GM12878 (cell line): ENCODE measurements around the gene FCRLB. TPM values are rescaled to one million over a fixed set of nuclear protein-coding genes. Genes with fewer than 3 reads are reported as not detected.
A peak's percentile ranks its signal among the peaks of the same experiment; 100 is the strongest.

Experiments
- BACH1 ChIP-seq: fragments of 450-650 bp; IDR thresholded peaks from 2 replicates; pipeline ENCODE4 v1.6.1; 2017; ENCODE audit warnings: mild to moderate bottlenecking, borderline replicate concordance
- BCL11A ChIP-seq: IDR thresholded peaks from 2 replicates; pipeline ENCODE4 v1.6.1; 2011; ENCODE audit warnings: low read depth, low read length
- CBFB ChIP-seq: IDR thresholded peaks from 2 replicates; pipeline ENCODE4 v1.6.1; 2016; ENCODE audit warnings: antibody characterized with exemption, low read depth
- EGR1 ChIP-seq, 2 experiments: IDR thresholded peaks; 1 replicate in 1 of 2; 2 replicates in 1 of 2; pipeline ENCODE4 v1.6.1; 2011 to 2012; ENCODE audit warnings: low read depth in 2 of 2, low read length in 2 of 2, borderline replicate concordance in 1 of 2, mild to moderate bottlenecking in 1 of 2, moderate library complexity in 1 of 2
- FOS ChIP-seq: IDR thresholded peaks from 3 replicates; pipeline ENCODE4 v1.6.1; 2011; ENCODE audit warnings: borderline replicate concordance; ENCODE audit not compliant: insufficient read length; ENCODE audit errors: extremely low read depth
- FOXM1 ChIP-seq: IDR thresholded peaks from 2 replicates; pipeline ENCODE4 v1.6.1; 2012; ENCODE audit warnings: low read depth, mild to moderate bottlenecking, inconsistent platforms, low read length, moderate library complexity
- GATAD2B ChIP-seq: fragments of 450-650 bp; conservative IDR thresholded peaks from 2 replicates; pipeline ENCODE4 v1.6.1; 2017; ENCODE audit warnings: low read depth, mild to moderate bottlenecking, moderate library complexity
- HDAC2 ChIP-seq: fragments of 200-600 bp; sonication (generic); IDR thresholded peaks from 2 replicates; pipeline ENCODE4 v1.6.1; 2017
- NFIC ChIP-seq: IDR thresholded peaks from 2 replicates; pipeline ENCODE4 v1.6.1; 2012; ENCODE audit warnings: low read depth, mild to moderate bottlenecking, inconsistent platforms, low read length, moderate library complexity
- NFYA ChIP-seq: IDR thresholded peaks from 2 replicates; pipeline ENCODE4 v1.6.1; 2011; ENCODE audit warnings: low read depth, mild to moderate bottlenecking, low read length, improper control_type of control experiment, borderline replicate concordance
- NFYB ChIP-seq: IDR thresholded peaks from 2 replicates; pipeline ENCODE4 v1.6.1; 2011; ENCODE audit warnings: low read depth, mild to moderate bottlenecking, low read length, improper control_type of control experiment, moderate library complexity; ENCODE audit not compliant: insufficient read depth
- NKRF ChIP-seq: fragments of 450-650 bp; conservative IDR thresholded peaks from 2 replicates; pipeline ENCODE4 v1.6.1; 2017; ENCODE audit warnings: mild to moderate bottlenecking, moderate library complexity
- NR2C2 ChIP-seq: IDR thresholded peaks from 2 replicates; pipeline ENCODE4 v1.6.1; 2011; ENCODE audit warnings: borderline replicate concordance, low read depth; ENCODE audit not compliant: control insufficient read depth, insufficient read length
- POLR2A ChIP-seq: IDR thresholded peaks from 2 replicates; pipeline ENCODE4 v1.6.1; 2011; ENCODE audit warnings: low read depth, mild to moderate bottlenecking, low read length
- REST ChIP-seq: IDR thresholded peaks from 2 replicates; pipeline ENCODE4 v1.6.1; 2012; ENCODE audit warnings: mild to moderate bottlenecking, low read depth, low read length
- SMAD5 ChIP-seq: IDR thresholded peaks from 2 replicates; pipeline ENCODE4 v1.6.1; 2016; ENCODE audit warnings: antibody characterized with exemption, low read depth
- SRF ChIP-seq, 2 experiments: IDR thresholded peaks; 2 replicates each; pipeline ENCODE4 v1.6.1; 2011; ENCODE audit warnings: low read depth in 2 of 2, low read length in 2 of 2, mild to moderate bottlenecking in 1 of 2, moderate library complexity in 1 of 2
- SUZ12 ChIP-seq: fragments of 200-600 bp; sonication (generic); IDR thresholded peaks from one replicate; pipeline ENCODE4 v1.6.1; 2018; ENCODE audit warnings: antibody characterized with exemption, mild to moderate bottlenecking; ENCODE audit not compliant: unreplicated experiment
- USF2 ChIP-seq: IDR thresholded peaks from 2 replicates; pipeline ENCODE4 v1.6.1; 2011; ENCODE audit warnings: low read depth, low read length, improper control_type of control experiment, borderline replicate concordance
- YBX1 ChIP-seq: fragments of 450-650 bp; IDR thresholded peaks from 2 replicates; pipeline ENCODE4 v1.6.1; 2016; ENCODE audit warnings: antibody characterized with exemption
- ZNF274 ChIP-seq: IDR thresholded peaks from one replicate; pipeline ENCODE4 v1.8.0; 2011; ENCODE audit not compliant: insufficient read length, insufficient read depth
- polyA plus RNA-seq, 11 experiments: library from polyadenylated mRNA; depleted of rRNA in 4 of 11; unstranded in 6 of 11; stranded (reverse) in 5 of 11; fragments of >200 nt; fragmentation: Nextera tagmentation in 4 of 11; fragmentation: Illumina TruSeq in 1 of 11; extraction: Ambion mirVana in 4 of 11; extraction: Trizol in 1 of 11; gene quantifications; 1 replicate in 1 of 11; 2 replicates in 10 of 11; pipeline versions ENCODE4 v1.2.1 to v1.2.3, GENCODE V29; 2011 to 2016; ENCODE audit warnings: inconsistent platforms in 2 of 11, missing spikeins in 2 of 11, low read depth in 1 of 11
- total RNA-seq, 4 experiments: library from RNA; depleted of rRNA in 3 of 4; stranded (reverse); fragments of >200 nt in 3 of 4; fragmentation: Illumina TruSeq in 1 of 4; extraction: Trizol in 1 of 4; gene quantifications; 2 replicates each; pipeline versions ENCODE4 v1.2.1 to v1.2.3, GENCODE V29; 2013 to 2021
- TF ChIP-seq, protein P1 (sequence below): fragments of 450-650 bp; IDR thresholded peaks from 2 replicates; pipeline ENCODE4 v1.6.1; 2016; ENCODE audit warnings: mild to moderate bottlenecking
- TF ChIP-seq, protein P2 (sequence below): fragments of 450-650 bp; IDR thresholded peaks from 2 replicates; pipeline ENCODE4 v1.6.1; 2014; ENCODE audit warnings: mild to moderate bottlenecking

Gene FCRLB
- total and polyA plus RNA-seq, 10 of the 15 experiments (the other 5 are each of a cell fraction or from before 2014, with no cell fraction given): 0.55 to 11.7 (median 5.6) TPM

DNA sequence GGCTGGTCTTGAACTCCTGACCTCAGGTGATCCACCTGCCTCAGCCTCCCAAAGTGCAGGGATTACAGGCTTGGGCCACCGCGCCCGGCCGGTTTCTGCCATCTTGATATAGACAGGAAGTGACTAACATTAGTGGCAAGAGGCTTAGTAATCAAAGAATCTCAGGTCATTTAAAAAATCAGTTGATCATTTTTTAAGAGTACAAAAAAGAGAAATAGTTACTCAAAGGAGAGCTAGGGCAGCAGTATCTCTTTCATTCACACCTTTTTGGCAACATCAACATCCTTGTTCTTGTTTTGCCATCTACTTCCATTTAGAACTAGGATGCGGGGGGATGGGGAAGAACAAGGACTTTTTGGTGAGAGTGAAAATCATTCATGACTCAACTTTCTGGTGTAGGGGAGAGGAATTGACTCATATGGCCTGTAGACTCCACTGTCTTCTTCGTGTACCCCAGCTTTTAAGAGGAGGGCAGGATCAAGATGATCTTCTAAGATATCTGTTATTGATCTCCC, 8.8 kb downstream of the FCRLB start (continued):
- TF ChIP-seq FOXM1 (peak; percentile 56; the same call in 1 of the 2 replicates), NFIC (peak; percentile 79; the same call in 1 of the 2 replicates), BCL11A (peak; percentile 37; the same call in 1 of the 2 replicates), SRF (IDR thresholded peaks at IDR 0.05; ENCODE audit: low read depth in 2 of 2, low read length in 2 of 2) (peak in 1 of 2 experiments; percentile 43; a peak in 1 of 4 replicates), GATAD2B (no peak), NR2C2 (no peak), NFYA (no peak), EGR1 (IDR thresholded peaks at IDR 0.05; ENCODE audit: borderline replicate concordance in 1 of 2, low read depth in 2 of 2, low read length in 2 of 2) (no peak), HDAC2 (no peak), FOS (no peak), POLR2A (no peak), CBFB (no peak), NFYB (no peak), YBX1 (no peak), NKRF (no peak), SUZ12 (no peak), SMAD5 (no peak), BACH1 (no peak), USF2 (no peak), ZNF274 (no peak), REST (no peak)
- TF ChIP-seq, protein P1, sequence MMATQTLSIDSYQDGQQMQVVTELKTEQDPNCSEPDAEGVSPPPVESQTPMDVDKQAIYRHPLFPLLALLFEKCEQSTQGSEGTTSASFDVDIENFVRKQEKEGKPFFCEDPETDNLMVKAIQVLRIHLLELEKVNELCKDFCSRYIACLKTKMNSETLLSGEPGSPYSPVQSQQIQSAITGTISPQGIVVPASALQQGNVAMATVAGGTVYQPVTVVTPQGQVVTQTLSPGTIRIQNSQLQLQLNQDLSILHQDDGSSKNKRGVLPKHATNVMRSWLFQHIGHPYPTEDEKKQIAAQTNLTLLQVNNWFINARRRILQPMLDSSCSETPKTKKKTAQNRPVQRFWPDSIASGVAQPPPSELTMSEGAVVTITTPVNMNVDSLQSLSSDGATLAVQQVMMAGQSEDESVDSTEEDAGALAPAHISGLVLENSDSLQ: no peak
- TF ChIP-seq, protein P2, sequence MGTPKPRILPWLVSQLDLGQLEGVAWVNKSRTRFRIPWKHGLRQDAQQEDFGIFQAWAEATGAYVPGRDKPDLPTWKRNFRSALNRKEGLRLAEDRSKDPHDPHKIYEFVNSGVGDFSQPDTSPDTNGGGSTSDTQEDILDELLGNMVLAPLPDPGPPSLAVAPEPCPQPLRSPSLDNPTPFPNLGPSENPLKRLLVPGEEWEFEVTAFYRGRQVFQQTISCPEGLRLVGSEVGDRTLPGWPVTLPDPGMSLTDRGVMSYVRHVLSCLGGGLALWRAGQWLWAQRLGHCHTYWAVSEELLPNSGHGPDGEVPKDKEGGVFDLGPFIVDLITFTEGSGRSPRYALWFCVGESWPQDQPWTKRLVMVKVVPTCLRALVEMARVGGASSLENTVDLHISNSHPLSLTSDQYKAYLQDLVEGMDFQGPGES: no peak
